Fibroblast of the aortic adventitia (primary cell): Measurements from ENCODE around the gene KPNB1. TPM values are rescaled to one million over a fixed set of nuclear protein-coding genes. Genes with fewer than 3 reads are reported as not detected.
A peak's percentile ranks its signal among the peaks of the same experiment; 100 is the strongest.

Experiments
- DNase-seq: peaks from one replicate; pipeline ENCODE4 v3.0.0-alpha.2; 2010; ENCODE audit warnings: low read depth
- H3K4me3 ChIP-seq: 2 replicates; pipeline ENCODE4 v1.5.1; 2011; ENCODE audit warnings: low read depth, mild to moderate bottlenecking, control low read depth, low read length, moderate library complexity
- total RNA-seq: library from RNA; depleted of rRNA; stranded (reverse); fragments of >200 nt; gene quantifications from 2 replicates; pipeline ENCODE4 v1.2.3, GENCODE V29; 2012; ENCODE audit warnings: low replicate concordance
- TF ChIP-seq, protein P1 (sequence below): IDR thresholded peaks from 2 replicates; pipeline ENCODE4 v1.5.1; 2011; ENCODE audit warnings: mild to moderate bottlenecking, low read length, control low read depth, inconsistent platforms; ENCODE audit not compliant: insufficient read depth

The KPNB1 gene
- total RNA-seq, 1 donor, result 473 TPM

DNA sequence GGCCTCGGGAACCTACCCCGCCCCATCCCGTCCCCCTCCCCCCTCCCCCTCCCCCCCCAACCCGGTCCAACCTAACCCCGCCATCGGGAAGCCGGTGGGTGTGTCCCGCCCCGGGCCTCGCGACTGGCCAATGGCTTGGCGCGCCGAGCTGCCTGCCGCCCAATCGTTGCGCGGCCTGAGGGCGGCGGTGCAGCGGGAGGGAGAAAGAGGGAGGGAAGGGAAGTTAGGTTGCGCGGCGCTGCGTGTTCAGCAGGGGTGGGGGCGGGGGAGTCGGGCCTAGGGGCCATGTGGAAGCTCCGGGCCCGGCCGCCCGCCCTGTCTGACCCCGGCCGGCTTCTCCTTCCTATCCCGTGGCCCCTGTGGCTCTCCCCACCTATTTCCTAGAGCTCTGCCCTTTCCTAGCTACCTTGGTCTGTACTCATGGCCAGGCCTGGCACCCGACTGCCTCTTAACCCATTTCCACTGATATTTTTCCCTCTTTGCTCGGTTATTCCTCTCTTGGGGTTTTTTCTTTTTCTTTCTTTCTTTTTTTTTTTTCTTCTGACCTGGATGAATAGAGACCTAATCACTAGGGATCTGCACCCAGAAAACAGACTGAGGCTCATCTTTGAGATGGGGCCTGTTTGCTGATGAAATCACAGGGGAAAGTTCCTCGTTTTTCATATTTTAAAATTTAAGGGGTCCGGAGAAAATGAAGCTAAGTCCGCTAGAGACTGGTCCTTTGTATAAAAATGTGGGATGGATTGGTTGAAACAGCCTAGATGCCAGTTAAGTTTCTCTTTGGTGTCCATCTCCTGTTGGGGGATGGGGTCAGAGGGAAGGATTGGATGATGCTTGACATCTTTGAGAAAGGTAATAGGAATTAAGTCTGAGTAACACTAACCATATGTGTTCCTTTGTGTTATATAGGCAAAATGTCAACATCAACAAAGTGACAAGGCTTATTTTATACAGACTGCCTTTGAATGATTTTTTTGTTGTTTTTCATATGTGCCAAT lies 1.1 kb downstream of the KPNB1 start:
- TF ChIP-seq, protein P1, sequence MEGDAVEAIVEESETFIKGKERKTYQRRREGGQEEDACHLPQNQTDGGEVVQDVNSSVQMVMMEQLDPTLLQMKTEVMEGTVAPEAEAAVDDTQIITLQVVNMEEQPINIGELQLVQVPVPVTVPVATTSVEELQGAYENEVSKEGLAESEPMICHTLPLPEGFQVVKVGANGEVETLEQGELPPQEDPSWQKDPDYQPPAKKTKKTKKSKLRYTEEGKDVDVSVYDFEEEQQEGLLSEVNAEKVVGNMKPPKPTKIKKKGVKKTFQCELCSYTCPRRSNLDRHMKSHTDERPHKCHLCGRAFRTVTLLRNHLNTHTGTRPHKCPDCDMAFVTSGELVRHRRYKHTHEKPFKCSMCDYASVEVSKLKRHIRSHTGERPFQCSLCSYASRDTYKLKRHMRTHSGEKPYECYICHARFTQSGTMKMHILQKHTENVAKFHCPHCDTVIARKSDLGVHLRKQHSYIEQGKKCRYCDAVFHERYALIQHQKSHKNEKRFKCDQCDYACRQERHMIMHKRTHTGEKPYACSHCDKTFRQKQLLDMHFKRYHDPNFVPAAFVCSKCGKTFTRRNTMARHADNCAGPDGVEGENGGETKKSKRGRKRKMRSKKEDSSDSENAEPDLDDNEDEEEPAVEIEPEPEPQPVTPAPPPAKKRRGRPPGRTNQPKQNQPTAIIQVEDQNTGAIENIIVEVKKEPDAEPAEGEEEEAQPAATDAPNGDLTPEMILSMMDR, result no peak
- H3K4me3 ChIP-seq, result peak overlapping the region; percentile 83
- peak; percentile 95 for DNase-seq

DNA sequence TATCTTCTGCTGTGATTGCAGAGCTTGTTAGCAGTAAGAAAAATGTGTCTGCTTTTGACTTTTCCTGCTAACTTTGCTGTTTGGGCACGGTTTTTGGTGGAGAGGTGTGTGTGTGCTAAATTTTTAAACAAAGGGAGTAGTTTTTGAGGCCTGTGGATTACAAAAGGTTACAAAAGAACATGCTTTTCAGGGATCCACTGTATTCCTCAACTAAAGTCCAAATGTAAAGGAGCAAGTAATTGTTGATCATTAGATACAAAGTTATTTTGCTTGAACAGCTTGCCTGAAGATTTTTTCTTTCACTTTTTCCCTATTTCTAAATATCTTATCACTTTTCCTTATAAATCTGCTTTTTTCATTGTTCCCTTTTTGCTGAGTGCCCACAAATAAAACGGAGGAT lies 2.0 kb downstream of the KPNB1 start:
- peak overlapping the region; percentile 83 for H3K4me3 ChIP-seq
- no peak for DNase-seq
- TF ChIP-seq, protein P1, result no peak

DNA sequence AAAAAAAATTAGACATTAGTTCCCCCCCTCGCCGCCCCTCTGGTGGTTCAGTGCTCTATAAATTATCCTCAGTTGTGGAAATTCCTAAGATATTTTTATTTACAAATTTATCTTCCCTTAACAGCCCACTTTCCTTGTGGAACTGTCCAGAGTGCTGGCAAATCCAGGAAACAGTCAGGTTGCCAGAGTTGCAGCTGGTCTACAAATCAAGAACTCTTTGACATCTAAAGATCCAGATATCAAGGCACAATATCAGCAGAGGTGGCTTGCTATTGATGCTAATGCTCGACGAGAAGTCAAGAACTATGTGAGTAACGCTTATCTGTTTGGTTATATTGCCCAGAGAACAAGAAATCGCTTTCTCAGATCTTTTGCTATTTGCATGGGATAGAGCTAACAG lies 2.9 kb downstream of the KPNB1 start:
- TF ChIP-seq, protein P1, result no peak
- H3K4me3 ChIP-seq, result no peak overlapping the region
- peak; percentile 30 for DNase-seq

DNA sequence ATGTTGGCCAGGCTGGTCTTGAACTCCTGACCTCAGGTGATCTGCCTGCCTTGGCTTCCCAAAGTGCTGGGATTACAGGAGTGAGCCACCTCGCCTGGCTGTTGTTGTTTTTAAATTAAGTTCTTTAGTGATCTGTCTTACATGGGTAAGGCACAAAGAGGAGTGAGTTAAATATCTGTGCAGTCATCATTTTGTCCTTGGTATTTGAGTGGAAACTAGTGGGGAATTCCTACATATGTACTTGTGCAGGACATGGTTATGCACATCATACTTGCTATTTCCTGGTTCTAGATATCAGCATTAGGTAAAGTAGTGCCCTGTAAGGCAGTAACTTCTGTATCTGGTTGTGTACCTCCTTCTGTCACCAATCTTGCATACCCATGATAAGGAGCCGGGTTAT lies 3.7 kb downstream of the KPNB1 start:
- no peak for DNase-seq
- no peak overlapping the region for H3K4me3 ChIP-seq

GRCh38 chr17:47654991-47655390 lies 5.3 kb downstream of the KPNB1 start:
- H3K4me3 ChIP-seq, result no peak overlapping the region
- TF ChIP-seq, protein P1, result no peak
- DNase-seq, result no peak

More for the DNA sequence above, 3.7 kb downstream of the KPNB1 start:
- TF ChIP-seq, protein P1, result no peak

GRCh38 chr17:47660064-47660492 lies 10.4 kb downstream of the KPNB1 start:
- no peak overlapping the region for H3K4me3 ChIP-seq
- no peak for DNase-seq
- TF ChIP-seq, protein P1, result no peak
